ENCODE data around the gene EFR3B. TPM values are rescaled to one million over a fixed set of nuclear protein-coding genes. Genes with fewer than 3 reads are reported as not detected.

Gene EFR3B
- total RNA-seq, 1 experiment from 2014 or later, result 8.9 TPM

DNA sequence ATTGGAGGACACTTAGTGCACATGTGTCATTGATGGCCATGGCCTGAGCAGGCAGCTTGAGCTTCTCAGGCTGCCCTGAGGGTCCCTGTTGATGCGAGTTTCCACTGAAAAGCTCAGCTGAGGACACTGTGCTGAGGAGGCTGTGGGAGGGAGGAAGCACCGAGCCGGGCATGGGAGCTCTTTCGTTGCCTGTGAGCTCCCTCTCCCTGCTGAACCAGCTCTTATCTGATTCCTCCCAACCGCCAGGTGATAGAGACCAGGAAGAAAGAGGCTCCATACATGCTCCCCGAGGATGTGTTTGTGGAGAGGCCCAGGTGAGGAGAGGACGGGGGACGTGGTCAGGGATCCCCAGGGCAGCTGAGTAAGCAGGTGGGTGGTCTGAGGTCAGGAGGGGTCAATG, 99.2 kb downstream of the EFR3B start:
- H3K9me3 Mint-ChIP-seq, result no peaks in the 10 kb centered on the region
- H3K27me3 Mint-ChIP-seq (ENCODE audit: low read depth), result no peaks in the 10 kb centered on the region
- TF ChIP-seq E2F5 (CRISPR knock-in tag; IDR thresholded peaks at IDR 0.05), result no peak
- TF ChIP-seq GTF2I (CRISPR knock-in tag; conservative IDR thresholded peaks at IDR 0.05), result no peak
- no peak for TF ChIP-seq ZBTB21 (CRISPR knock-in tag; IDR thresholded peaks at IDR 0.05; ENCODE audit: borderline replicate concordance)
- no peak for TF ChIP-seq CDX4 (CRISPR knock-in tag; IDR thresholded peaks at IDR 0.05; ENCODE audit: borderline replicate concordance)
- TF ChIP-seq RORB (CRISPR knock-in tag; IDR thresholded peaks at IDR 0.05), result no peak
- TF ChIP-seq IRF2 (CRISPR knock-in tag; IDR thresholded peaks at IDR 0.05; ENCODE audit: borderline replicate concordance, low read depth), result no peak
- no peak for TF ChIP-seq EMX1 (CRISPR knock-in tag; IDR thresholded peaks at IDR 0.05)
- H3K36me3 Mint-ChIP-seq, result no peaks in the 10 kb centered on the region
- no peak for DNase-seq (ENCODE audit: low spot score)
- no peaks in the 10 kb centered on the region for H3K4me1 Mint-ChIP-seq
- H3K4me3 Mint-ChIP-seq, result no peak overlapping the region
- H3K27ac Mint-ChIP-seq, result no peak overlapping the region; the same call in 1 of the 2 replicates
- ATAC-seq, result no peak
- CTCF ChIA-PET, result interaction anchor here (0.6 to 2.7 kb wide), 4 partner anchors 12 to 165 kb away, joined by 3 to 10 read pairs (median 8); no protein-coding TSS in a partner anchor
- POLR2A ChIA-PET, result interaction anchor here (0.6 kb wide), 1 partner anchor 80 kb away, joined by 3 read pairs; no protein-coding TSS in a partner anchor

GRCh38 chr2:25145803-25146202, 103.9 kb downstream of the EFR3B start:
- ChIA-PET POLR2A (no interaction called here), CTCF (interaction anchor here (0.6 to 1.2 kb wide), 3 partner anchors 17 to 216 kb away, joined by 3 to 5 read pairs (median 4); no protein-coding TSS in a partner anchor)
- no peaks in the 10 kb centered on the region for H3K4me1 Mint-ChIP-seq
- H3K36me3 Mint-ChIP-seq, result no peaks in the 10 kb centered on the region
- no peak overlapping the region for H3K4me3 Mint-ChIP-seq
- TF ChIP-seq, protein P1, sequence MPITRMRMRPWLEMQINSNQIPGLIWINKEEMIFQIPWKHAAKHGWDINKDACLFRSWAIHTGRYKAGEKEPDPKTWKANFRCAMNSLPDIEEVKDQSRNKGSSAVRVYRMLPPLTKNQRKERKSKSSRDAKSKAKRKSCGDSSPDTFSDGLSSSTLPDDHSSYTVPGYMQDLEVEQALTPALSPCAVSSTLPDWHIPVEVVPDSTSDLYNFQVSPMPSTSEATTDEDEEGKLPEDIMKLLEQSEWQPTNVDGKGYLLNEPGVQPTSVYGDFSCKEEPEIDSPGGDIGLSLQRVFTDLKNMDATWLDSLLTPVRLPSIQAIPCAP (CRISPR knock-in tag; IDR thresholded peaks at IDR 0.05), result no peak
- TF ChIP-seq ELF4 (CRISPR knock-in tag; IDR thresholded peaks at IDR 0.05; ENCODE audit: low read depth), result no peak
- no peak for TF ChIP-seq RORB (CRISPR knock-in tag; IDR thresholded peaks at IDR 0.05)
- TF ChIP-seq, protein P2, sequence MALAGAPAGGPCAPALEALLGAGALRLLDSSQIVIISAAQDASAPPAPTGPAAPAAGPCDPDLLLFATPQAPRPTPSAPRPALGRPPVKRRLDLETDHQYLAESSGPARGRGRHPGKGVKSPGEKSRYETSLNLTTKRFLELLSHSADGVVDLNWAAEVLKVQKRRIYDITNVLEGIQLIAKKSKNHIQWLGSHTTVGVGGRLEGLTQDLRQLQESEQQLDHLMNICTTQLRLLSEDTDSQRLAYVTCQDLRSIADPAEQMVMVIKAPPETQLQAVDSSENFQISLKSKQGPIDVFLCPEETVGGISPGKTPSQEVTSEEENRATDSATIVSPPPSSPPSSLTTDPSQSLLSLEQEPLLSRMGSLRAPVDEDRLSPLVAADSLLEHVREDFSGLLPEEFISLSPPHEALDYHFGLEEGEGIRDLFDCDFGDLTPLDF (CRISPR knock-in tag; IDR thresholded peaks at IDR 0.05), result no peak
- no peak for TF ChIP-seq ZNF121 (CRISPR knock-in tag; IDR thresholded peaks at IDR 0.05)
- no peak for TF ChIP-seq IRF2 (CRISPR knock-in tag; IDR thresholded peaks at IDR 0.05; ENCODE audit: borderline replicate concordance, low read depth)
- TF ChIP-seq EMX1 (CRISPR knock-in tag; IDR thresholded peaks at IDR 0.05), result no peak
- no peak for TF ChIP-seq MAX (CRISPR knock-in tag; IDR thresholded peaks at IDR 0.05)
- TF ChIP-seq PREB (CRISPR knock-in tag; IDR thresholded peaks at IDR 0.05; ENCODE audit: borderline replicate concordance), result no peak
- TF ChIP-seq, protein P3, sequence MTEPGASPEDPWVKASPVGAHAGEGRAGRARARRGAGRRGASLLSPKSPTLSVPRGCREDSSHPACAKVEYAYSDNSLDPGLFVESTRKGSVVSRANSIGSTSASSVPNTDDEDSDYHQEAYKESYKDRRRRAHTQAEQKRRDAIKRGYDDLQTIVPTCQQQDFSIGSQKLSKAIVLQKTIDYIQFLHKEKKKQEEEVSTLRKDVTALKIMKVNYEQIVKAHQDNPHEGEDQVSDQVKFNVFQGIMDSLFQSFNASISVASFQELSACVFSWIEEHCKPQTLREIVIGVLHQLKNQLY (CRISPR knock-in tag; IDR thresholded peaks at IDR 0.05), result no peak
- no peak for TF ChIP-seq TCF7 (CRISPR knock-in tag; IDR thresholded peaks at IDR 0.05; ENCODE audit: low read depth)
- no peak for TF ChIP-seq ATF1 (CRISPR knock-in tag; IDR thresholded peaks at IDR 0.05)
- no peak for TF ChIP-seq GTF2I (CRISPR knock-in tag; conservative IDR thresholded peaks at IDR 0.05)
- no peak for TF ChIP-seq NR1H2 (CRISPR knock-in tag; IDR thresholded peaks at IDR 0.05)
- no peak for TF ChIP-seq ZNF671 (CRISPR knock-in tag; IDR thresholded peaks at IDR 0.05)
- no peak for TF ChIP-seq ZNF317 (CRISPR knock-in tag; IDR thresholded peaks at IDR 0.05; ENCODE audit: borderline replicate concordance, low read depth)
- no peaks in the 10 kb centered on the region for H3K9me3 Mint-ChIP-seq
- DNase-seq (ENCODE audit: low spot score), result no peak
- H3K27ac Mint-ChIP-seq, result no peak overlapping the region
- no peak for ATAC-seq
- H3K27me3 Mint-ChIP-seq (ENCODE audit: low read depth), result no peaks in the 10 kb centered on the region

Data from WTC11 (cell line).